AG09309 (cell line): ENCODE measurements around the gene APBA2.

Experiments used
- DNase-seq: peaks from one replicate; pipeline ENCODE4 v3.0.0-alpha.2; 2010; ENCODE audit warnings: low read depth
- H3K4me3 ChIP-seq: 2 replicates; pipeline ENCODE4 v1.5.1; 2011; ENCODE audit warnings: mild to moderate bottlenecking, low read depth, low read length, moderate library complexity; ENCODE audit not compliant: control insufficient read depth
- TF ChIP-seq, protein P1 (sequence below): IDR thresholded peaks from 2 replicates; pipeline ENCODE4 v1.5.1; 2011; ENCODE audit warnings: mild to moderate bottlenecking, low read depth, low read length, inconsistent platforms; ENCODE audit not compliant: insufficient read depth, control insufficient read depth; ENCODE audit errors: missing control alignments

Gene APBA2

DNA sequence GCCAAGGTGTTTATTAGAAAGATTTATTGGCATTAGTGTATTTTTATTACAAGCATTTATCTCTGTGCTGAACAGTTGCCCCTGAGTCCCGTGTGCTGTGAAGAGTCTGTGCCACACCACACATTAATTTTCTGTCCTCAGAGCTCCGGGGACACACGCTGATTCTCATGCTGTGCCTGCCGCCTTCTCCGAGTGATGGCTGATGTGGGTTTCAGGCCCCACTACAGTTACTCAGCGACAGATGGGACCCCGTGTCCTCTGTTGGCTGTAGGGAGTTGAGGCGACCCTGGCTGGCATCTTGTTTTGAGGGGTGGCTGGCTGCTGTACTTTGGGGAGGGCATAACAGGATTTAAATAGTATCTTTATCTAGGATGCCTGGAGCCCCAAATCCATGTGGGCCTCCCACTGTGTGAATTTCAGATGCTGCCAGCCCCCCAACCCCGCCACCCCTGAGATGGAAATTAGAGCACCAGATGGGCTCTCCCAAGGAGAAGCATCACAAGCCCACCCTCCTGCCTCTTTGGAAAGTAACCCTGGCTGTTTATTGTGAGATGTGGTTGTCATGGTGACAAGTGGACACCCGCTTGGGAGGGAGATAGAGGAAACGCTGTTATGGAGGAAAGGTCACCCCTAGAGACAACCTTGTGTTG, 185.6 kb downstream of the APBA2 start:
- TF ChIP-seq, protein P1, sequence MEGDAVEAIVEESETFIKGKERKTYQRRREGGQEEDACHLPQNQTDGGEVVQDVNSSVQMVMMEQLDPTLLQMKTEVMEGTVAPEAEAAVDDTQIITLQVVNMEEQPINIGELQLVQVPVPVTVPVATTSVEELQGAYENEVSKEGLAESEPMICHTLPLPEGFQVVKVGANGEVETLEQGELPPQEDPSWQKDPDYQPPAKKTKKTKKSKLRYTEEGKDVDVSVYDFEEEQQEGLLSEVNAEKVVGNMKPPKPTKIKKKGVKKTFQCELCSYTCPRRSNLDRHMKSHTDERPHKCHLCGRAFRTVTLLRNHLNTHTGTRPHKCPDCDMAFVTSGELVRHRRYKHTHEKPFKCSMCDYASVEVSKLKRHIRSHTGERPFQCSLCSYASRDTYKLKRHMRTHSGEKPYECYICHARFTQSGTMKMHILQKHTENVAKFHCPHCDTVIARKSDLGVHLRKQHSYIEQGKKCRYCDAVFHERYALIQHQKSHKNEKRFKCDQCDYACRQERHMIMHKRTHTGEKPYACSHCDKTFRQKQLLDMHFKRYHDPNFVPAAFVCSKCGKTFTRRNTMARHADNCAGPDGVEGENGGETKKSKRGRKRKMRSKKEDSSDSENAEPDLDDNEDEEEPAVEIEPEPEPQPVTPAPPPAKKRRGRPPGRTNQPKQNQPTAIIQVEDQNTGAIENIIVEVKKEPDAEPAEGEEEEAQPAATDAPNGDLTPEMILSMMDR, result no peak
- no peak overlapping the region for H3K4me3 ChIP-seq
- no peak for DNase-seq

DNA sequence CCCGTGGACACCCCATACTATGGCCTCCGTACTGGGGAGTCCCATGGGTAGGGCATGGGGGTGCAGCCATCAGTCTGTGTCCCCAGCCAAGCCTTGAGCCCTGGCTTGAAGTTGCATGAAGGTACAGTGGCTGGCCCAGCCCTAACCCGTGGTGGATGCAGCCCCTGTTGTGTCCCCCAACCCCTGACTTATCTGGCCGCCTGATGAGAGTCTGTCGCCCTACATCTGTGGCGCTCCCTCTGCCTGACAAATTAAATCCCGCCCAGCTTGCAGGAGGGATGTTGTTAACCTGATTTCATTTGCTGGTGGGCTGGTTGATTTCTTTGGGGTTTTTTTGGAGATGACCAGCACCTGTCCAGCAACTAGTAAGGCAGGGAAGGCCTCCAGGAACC, 186.1 kb downstream of the APBA2 start:
- DNase-seq, result no peak
- TF ChIP-seq, protein P1, result no peak
- no peak overlapping the region for H3K4me3 ChIP-seq

DNA sequence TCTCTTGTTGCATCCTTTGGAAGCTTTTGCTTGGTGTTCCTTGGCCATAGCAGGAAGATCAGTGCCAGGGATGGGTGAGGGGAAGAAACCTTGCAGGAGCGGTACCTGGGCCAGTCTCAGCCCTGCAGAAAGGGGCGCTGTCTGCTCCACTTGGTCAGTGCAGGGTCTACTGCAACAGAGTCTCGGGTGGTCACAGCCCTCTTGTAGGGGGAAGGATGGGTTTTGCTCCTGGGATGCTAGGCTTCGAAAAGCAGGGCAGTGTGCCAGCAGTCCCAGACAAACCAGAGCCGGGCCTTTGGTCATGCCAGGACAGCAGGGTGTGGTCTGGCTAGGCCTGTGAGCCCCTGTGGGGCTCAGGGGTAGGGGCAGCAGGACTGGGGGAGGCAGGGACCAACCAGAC, 186.7 kb downstream of the APBA2 start:
- no peak overlapping the region for H3K4me3 ChIP-seq
- DNase-seq, result no peak
- TF ChIP-seq, protein P1, result no peak

DNA sequence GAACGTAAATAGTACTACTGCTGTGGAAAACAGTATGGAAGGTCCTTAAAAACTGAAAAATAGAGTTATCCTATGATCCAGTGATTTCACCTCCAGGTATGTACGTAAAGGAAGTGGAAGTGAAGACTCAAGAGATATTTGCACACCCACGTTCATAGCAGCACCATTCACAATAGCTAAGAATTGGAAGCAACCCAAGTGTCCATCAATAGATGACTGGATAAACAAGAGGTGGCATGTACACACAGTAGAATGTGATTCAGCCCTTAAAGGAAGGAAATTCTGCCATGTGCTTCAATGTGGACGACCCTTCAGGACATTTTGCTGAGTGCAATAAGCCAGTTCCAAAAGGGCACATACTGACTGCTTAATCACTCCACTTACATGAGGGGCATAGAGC, 188.3 kb downstream of the APBA2 start:
- TF ChIP-seq, protein P1, result no peak
- H3K4me3 ChIP-seq, result no peak overlapping the region
- DNase-seq, result no peak

DNA sequence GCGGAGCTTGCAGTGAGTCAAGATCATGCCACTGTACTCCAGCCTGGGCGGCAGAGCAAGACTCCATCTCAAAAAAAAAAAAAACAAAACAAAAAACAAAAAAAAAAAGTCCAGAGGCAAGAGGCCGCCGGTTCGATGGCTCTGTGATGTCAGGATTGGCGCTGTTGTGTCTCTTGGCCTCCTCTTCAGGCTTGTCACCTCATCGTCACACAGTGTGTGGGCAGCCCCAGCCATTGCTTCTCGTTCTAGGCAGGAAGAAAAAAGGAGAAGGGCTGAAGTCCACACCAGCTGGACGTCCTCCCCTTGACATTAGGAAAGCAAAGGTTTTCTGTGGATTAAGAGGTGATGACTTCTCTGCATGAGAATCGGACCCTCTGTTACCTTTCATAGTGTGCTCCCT, 192.8 kb downstream of the APBA2 start:
- DNase-seq, result no peak
- TF ChIP-seq, protein P1, result no peak
- H3K4me3 ChIP-seq, result no peak overlapping the region

DNA sequence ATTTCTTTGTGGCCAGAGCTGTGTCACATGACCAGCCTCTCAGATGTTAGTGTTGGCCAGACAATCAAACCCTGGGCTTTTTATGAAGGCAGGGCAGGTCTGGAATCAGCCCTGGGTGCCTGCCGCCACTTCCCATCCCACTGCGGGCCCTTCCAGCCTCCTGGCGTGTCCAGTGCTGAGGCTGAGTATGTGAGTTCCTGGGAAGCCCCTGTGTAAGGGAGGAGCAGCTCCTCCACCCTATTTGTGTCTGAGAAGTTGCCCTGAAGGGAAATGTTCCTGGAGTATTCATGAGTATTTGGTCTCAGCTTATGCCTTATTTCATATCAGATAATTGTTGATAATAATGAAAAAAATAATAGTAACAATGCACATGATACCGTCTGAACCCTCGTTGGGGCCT, 193.7 kb downstream of the APBA2 start:
- DNase-seq, result no peak
- TF ChIP-seq, protein P1, result no peak
- no peak overlapping the region for H3K4me3 ChIP-seq
